Colonic mucosa (tissue), 4 donors: ENCODE results near the gene EML4. TPM values are rescaled to one million over a fixed set of nuclear protein-coding genes. Genes with fewer than 3 reads are reported as not detected.
"Not testable (repeated sequence)": the region's sequence is repeated elsewhere in the genome, so short reads cannot be mapped to it uniquely, and the experiment has no call there.

Experiments used
- DNase-seq: peaks from one replicate; pipeline ENCODE4 v3.0.0-alpha.2; 2020
- H3K27ac ChIP-seq: fragments of 200-600 bp; one replicate; pipeline ENCODE4 v1.8.0; 2021
- H3K27me3 ChIP-seq: fragments of 200-600 bp; one replicate; pipeline ENCODE4 v1.8.0; 2021
- H3K36me3 ChIP-seq: fragments of 200-600 bp; one replicate; pipeline ENCODE4 v1.8.0; 2021
- H3K4me1 ChIP-seq: fragments of 200-600 bp; one replicate; pipeline ENCODE4 v1.8.0; 2021; ENCODE audit warnings: mild to moderate bottlenecking
- H3K4me3 ChIP-seq: fragments of 200-600 bp; one replicate; pipeline ENCODE4 v1.8.0; 2021
- H3K9ac ChIP-seq, 2 donors: one replicate each; pipeline ENCODE4 v1.7.0; 2013; ENCODE audit warnings: control low read depth in 2 of 2, low read depth in 2 of 2, low read length in 2 of 2
- H3K9me3 ChIP-seq: fragments of 200-600 bp; one replicate; pipeline ENCODE4 v1.8.0; 2021
- intact Hi-C: fragments of 100-400 bp; cut with DNase I; formaldehyde crosslinking; loops from one replicate; pipeline ENCODE4 v1.14.1; 2022
- total RNA-seq, 2 donors: library from RNA; stranded (reverse); fragmentation: NEBNext Ultra II Directional in 1 of 2; extraction: Animal tissue kit (Norgen Biotek cat#: 25700) in 1 of 2; gene quantifications; one replicate each; pipeline ENCODE4 v1.2.1, GENCODE V29; 2021
- TF ChIP-seq, protein P1 (sequence below): fragments of 200-600 bp; IDR thresholded peaks from one replicate; pipeline ENCODE4 v1.8.0; 2022; ENCODE audit warnings: antibody characterized with exemption, mild to moderate bottlenecking
- donor health status: healthy.
- donor health status: DM: no; HTN: no; CAD: no.
- donor health status: DM: no; HTN: no; CAD: no.

EML4 gene
- total RNA-seq, 2 donors from 2014 or later = 82.1 to 103 TPM

DNA sequence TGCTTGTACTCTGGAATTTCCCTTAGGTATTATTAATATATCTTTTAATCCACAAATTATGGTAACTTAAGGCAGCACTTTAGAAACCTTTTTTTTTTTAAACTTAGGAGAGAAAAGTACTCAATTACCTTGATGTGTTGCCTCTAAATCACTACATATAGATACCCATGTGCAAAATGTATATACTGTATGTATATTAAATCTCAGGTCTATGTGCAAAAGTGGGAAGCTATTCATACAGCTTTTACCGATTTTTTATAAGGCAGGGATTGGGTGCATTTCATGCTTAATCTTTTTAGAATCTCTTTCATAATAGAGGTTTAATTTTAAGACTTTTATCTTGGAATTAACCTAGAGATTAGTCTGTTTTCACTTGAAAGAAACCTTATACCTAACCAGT is 3.4 kb downstream of the EML4 start:
- no peaks in the 10 kb centered on the region for H3K4me1 ChIP-seq
- H3K27me3 ChIP-seq = no peaks in the 10 kb centered on the region
- intact Hi-C loops = no loop called here
- no peak overlapping the region for H3K9ac ChIP-seq
- no peak overlapping the region for H3K4me3 ChIP-seq
- H3K27ac ChIP-seq = no peak overlapping the region
- TF ChIP-seq, protein P1, sequence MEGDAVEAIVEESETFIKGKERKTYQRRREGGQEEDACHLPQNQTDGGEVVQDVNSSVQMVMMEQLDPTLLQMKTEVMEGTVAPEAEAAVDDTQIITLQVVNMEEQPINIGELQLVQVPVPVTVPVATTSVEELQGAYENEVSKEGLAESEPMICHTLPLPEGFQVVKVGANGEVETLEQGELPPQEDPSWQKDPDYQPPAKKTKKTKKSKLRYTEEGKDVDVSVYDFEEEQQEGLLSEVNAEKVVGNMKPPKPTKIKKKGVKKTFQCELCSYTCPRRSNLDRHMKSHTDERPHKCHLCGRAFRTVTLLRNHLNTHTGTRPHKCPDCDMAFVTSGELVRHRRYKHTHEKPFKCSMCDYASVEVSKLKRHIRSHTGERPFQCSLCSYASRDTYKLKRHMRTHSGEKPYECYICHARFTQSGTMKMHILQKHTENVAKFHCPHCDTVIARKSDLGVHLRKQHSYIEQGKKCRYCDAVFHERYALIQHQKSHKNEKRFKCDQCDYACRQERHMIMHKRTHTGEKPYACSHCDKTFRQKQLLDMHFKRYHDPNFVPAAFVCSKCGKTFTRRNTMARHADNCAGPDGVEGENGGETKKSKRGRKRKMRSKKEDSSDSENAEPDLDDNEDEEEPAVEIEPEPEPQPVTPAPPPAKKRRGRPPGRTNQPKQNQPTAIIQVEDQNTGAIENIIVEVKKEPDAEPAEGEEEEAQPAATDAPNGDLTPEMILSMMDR = no peak
- no peak for DNase-seq
- H3K36me3 ChIP-seq = no peaks in the 10 kb centered on the region
- H3K9me3 ChIP-seq = no peaks in the 10 kb centered on the region

DNA sequence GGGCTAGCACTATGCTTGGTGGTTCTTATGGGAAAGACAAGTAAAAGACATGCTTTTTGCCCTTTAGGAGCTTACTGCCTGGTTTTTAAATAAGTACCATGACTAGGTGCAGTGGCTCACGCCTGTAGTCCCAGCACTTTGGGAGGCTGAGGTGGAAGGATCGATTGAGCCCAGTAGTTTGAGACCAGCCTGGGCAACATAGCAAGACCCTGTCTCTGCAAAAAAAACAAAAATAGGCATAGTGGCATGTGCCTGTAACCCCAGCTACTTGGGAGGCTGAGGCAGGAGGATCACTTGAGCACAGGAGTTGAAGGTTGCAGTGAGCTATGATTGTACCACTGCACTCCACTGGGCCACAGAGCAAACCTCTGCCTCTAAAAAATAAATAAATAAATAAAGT is 4.3 kb downstream of the EML4 start:
- H3K9ac ChIP-seq, H3K27ac ChIP-seq, H3K4me3 ChIP-seq, intact Hi-C loops, H3K4me1 ChIP-seq, H3K27me3 ChIP-seq, H3K9me3 ChIP-seq, DNase-seq, H3K36me3 ChIP-seq: not testable (repeated sequence)

DNA sequence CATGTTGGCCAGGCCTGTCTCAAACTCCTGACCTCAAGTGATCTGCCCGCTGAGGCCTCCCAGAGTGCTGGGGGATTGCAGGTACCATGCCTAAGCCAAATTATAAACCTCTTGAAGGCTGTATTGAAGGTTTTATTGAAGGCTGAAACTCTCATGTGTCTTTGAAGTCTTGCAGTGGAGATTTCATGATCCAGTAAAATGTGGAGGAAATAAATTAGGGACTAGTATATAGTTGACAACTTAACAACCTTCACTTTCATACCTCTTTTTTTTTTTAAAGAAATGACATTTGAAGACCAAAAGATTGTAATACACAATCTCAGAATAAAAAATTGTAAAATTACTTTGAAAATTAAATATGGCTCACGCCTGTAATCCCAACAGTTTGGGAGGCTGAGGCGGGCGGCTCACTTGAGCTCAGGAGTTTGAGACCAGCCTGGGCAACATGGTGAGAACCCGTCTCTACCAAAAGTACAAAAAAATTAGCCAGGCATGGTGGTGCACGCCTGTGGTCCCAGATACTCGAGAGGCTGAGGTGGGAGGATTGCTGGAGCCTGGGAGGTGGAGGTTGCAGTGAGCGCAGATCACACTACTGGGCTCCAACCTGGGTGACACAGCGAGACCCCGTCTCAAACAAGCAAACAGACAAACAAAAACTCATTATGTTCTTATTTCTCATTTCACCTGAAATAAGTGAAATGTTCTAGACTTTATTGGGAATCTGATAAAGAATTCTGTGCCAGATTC is 8.0 kb downstream of the EML4 start:
- Histone ChIP-seq H3K4me3 (no peak overlapping the region), H3K27me3 (no peaks in the 10 kb centered on the region), H3K9ac (no peak overlapping the region), H3K9me3 (no peaks in the 10 kb centered on the region), H3K4me1 (no peaks in the 10 kb centered on the region), H3K27ac (no peak overlapping the region), H3K36me3 (no peaks in the 10 kb centered on the region)
- DNase-seq = no peak
- intact Hi-C loops = no loop called here
- TF ChIP-seq, protein P1 = no peak

DNA sequence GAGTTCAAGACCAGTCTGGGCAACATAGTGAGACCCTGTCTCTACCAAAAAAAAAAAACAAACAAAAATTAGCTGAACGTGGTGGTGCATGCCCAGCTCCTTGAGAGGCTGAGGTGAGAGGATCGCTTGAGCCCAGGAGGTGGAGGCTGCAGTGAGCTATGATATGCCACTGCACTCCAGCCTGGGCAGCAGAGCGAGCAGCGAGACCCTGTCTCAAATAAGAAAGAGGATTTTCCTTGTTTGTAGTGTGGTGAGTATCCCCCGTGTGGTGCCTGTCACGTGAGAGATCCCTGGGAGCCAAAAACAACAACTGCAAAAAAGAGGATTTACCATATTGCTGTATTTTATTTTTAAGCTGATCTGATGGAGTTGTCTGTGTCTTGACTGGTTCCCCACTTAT is 9.2 kb downstream of the EML4 start:
- H3K9me3 ChIP-seq = no peaks in the 10 kb centered on the region
- no peaks in the 10 kb centered on the region for H3K36me3 ChIP-seq
- no peaks in the 10 kb centered on the region for H3K4me1 ChIP-seq
- DNase-seq = no peak
- H3K27ac ChIP-seq = no peak overlapping the region
- intact Hi-C loops = no loop called here
- no peak overlapping the region for H3K4me3 ChIP-seq
- H3K27me3 ChIP-seq = no peaks in the 10 kb centered on the region
- TF ChIP-seq, protein P1 = no peak
- H3K9ac ChIP-seq = no peak overlapping the region

DNA sequence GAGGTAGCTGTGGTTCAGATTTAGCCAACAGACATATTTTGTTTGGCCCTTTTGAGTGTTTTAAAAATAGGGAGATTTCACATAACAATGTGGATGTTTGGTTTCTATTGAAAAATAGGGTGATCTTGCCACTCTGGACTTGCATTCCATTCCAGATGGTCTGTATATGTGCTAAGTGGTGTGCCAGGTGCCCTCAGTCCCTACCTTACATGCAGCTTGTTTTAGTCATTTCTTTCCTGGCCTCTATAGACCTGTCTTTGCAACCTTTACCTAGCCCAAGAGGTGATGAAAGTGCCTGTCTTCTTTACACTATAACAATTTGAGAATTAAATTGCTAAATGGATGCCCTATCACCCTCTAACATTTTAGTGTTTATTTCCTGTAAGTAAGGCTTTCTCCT is 11.1 kb downstream of the EML4 start:
- Histone ChIP-seq H3K27me3 (no peaks in the 10 kb centered on the region), H3K36me3 (no peaks in the 10 kb centered on the region), H3K4me1 (no peaks in the 10 kb centered on the region), H3K4me3 (no peak overlapping the region), H3K27ac (no peak overlapping the region), H3K9me3 (no peaks in the 10 kb centered on the region), H3K9ac (no peak overlapping the region)
- DNase-seq = no peak
- TF ChIP-seq, protein P1 = no peak
- intact Hi-C loops = no loop called here

DNA sequence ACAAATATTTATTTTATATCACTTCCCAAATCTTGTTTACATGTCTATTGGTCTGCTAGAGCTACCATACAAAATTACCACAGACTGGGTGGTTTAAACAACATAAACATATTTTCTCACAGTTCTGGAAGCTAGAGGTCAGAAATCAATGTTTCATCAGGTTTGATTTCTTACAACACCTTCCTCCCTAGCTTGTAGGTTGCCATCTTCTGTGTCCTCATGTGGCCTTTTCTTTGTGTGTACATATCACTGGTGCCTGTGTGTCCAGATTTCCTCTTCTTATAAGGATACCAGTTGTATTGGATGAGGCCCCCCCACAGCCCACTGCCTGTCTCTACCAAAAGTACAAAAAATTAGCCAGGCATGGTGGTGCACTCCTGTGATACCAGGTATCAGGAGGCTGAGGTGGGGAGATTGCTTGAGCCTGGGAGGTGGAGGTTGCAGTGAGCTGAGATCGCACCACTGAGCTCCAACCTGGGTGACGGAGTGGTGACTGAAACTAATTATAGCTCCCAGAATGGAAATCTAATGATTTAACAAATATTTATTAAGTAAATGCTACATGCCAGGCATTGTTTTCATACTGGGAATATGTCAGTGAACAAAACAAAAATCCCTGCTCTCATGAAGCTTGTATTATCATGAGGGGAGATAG is 13.6 kb downstream of the EML4 start:
- Histone ChIP-seq H3K27ac (no peak overlapping the region), H3K9ac (no peak overlapping the region), H3K4me1 (no peaks in the 10 kb centered on the region), H3K9me3 (no peaks in the 10 kb centered on the region), H3K27me3 (no peaks in the 10 kb centered on the region), H3K4me3 (no peak overlapping the region), H3K36me3 (no peaks in the 10 kb centered on the region)
- TF ChIP-seq, protein P1 = no peak
- intact Hi-C loops = no loop called here
- no peak for DNase-seq
